Astrocyte (in vitro differentiated cells and primary cell): Measurements from ENCODE around the gene ARHGAP28. TPM values are rescaled to one million over a fixed set of nuclear protein-coding genes. Genes with fewer than 3 reads are reported as not detected.
A peak's percentile ranks its signal among the peaks of the same experiment; 100 is the strongest.

ENCODE experiments used
- DNase-seq: peaks from one replicate; pipeline ENCODE4 v3.0.0-alpha.2; 2010; ENCODE audit warnings: low read depth
- FAIRE-seq: peaks from 2 replicates; lab custom pipeline; 2011; peaks lifted over from hg19 to GRCh38; lab: Jason Lieb, UNC
- H2AFZ ChIP-seq: 2 replicates; pipeline ENCODE4 v1.6.0; 2012; ENCODE audit warnings: low read depth, low read length, inconsistent platforms
- H3K27ac ChIP-seq: 2 replicates; pipeline ENCODE4 v1.5.1; 2011; ENCODE audit warnings: low read depth, low read length, inconsistent platforms
- H3K27me3 ChIP-seq: 2 replicates; pipeline ENCODE4 v1.6.0; 2011; ENCODE audit warnings: low read length, inconsistent platforms; ENCODE audit not compliant: insufficient read depth
- H3K36me3 ChIP-seq: 2 replicates; pipeline ENCODE4 v1.5.1; 2011; ENCODE audit warnings: low read length, inconsistent platforms; ENCODE audit not compliant: insufficient read depth
- H3K4me1 ChIP-seq: 2 replicates; pipeline ENCODE4 v1.5.1; 2011; ENCODE audit warnings: low read length, inconsistent platforms; ENCODE audit not compliant: insufficient read depth
- H3K4me2 ChIP-seq: 2 replicates; pipeline ENCODE4 v1.6.0; 2012; ENCODE audit warnings: low read length, inconsistent platforms
- H3K4me3 ChIP-seq: 2 replicates; pipeline ENCODE4 v1.5.1; 2011; ENCODE audit warnings: low read depth, mild to moderate bottlenecking, low read length, inconsistent platforms; ENCODE audit not compliant: insufficient read depth
- H3K79me2 ChIP-seq: 2 replicates; pipeline ENCODE4 v1.6.0; 2012; ENCODE audit warnings: mild to moderate bottlenecking, low read length, inconsistent platforms; ENCODE audit not compliant: insufficient read depth
- H3K9ac ChIP-seq: 2 replicates; pipeline ENCODE4 v1.6.0; 2012; ENCODE audit warnings: mild to moderate bottlenecking, low read length, inconsistent platforms
- H3K9me3 ChIP-seq: 2 replicates; pipeline ENCODE4 v1.5.1; 2012; ENCODE audit warnings: low read depth, mild to moderate bottlenecking, low read length, inconsistent platforms; ENCODE audit not compliant: insufficient read depth
- H4K20me1 ChIP-seq: 2 replicates; pipeline ENCODE4 v1.6.0; 2012; ENCODE audit warnings: low read length, inconsistent platforms; ENCODE audit not compliant: insufficient read depth
- H3K27ac Mint-ChIP-seq: one replicate; pipeline ENCODE4 v1.8.0; 2021; ENCODE audit warnings: mild to moderate bottlenecking, mixed read lengths; ENCODE audit not compliant: unreplicated experiment
- H3K27me3 Mint-ChIP-seq: one replicate; pipeline ENCODE4 v1.8.0; 2021; ENCODE audit warnings: low read depth, mixed read lengths; ENCODE audit not compliant: unreplicated experiment
- H3K36me3 Mint-ChIP-seq: one replicate; pipeline ENCODE4 v1.8.0; 2021; ENCODE audit warnings: low read depth, mixed read lengths; ENCODE audit not compliant: unreplicated experiment
- H3K4me1 Mint-ChIP-seq: one replicate; pipeline ENCODE4 v1.8.0; 2021; ENCODE audit warnings: low read depth, mixed read lengths; ENCODE audit not compliant: unreplicated experiment
- H3K4me3 Mint-ChIP-seq: one replicate; pipeline ENCODE4 v1.8.0; 2021; ENCODE audit warnings: mild to moderate bottlenecking, moderate library complexity, mixed read lengths; ENCODE audit not compliant: unreplicated experiment
- H3K9me3 Mint-ChIP-seq: one replicate; pipeline ENCODE4 v1.8.0; 2021; ENCODE audit warnings: mild to moderate bottlenecking, mixed read lengths; ENCODE audit not compliant: unreplicated experiment
- CTCF ChIP-seq: IDR thresholded peaks from 2 replicates; pipeline ENCODE4 v1.5.1; 2011; ENCODE audit warnings: low read depth, mild to moderate bottlenecking, inconsistent platforms, low read length, moderate library complexity; ENCODE audit not compliant: insufficient read depth
- EZH2 ChIP-seq: IDR thresholded peaks from 2 replicates; pipeline ENCODE4 v1.6.1; 2012; ENCODE audit warnings: mild to moderate bottlenecking, low read length, inconsistent platforms; ENCODE audit not compliant: insufficient read depth
- total RNA-seq: library from RNA; stranded (reverse); gene quantifications from 2 replicates; pipeline ENCODE4 v1.2.1, GENCODE V29; 2021

ARHGAP28 gene
- total RNA-seq, 1 donor from 2014 or later: 15.5 TPM

- no peaks in the 10 kb centered on the region for H3K36me3 Mint-ChIP-seq
- H3K27me3 ChIP-seq: no peaks in the 10 kb centered on the region
- no peak overlapping the region for H3K4me3 ChIP-seq
- no peak for FAIRE-seq
- H3K4me1 Mint-ChIP-seq: peaks cover 63% of the 10 kb centered on the region
- DNase-seq: no peak
- no peaks in the 10 kb centered on the region for H3K9me3 ChIP-seq
- no peaks in the 10 kb centered on the region for H4K20me1 ChIP-seq
- peak overlapping the region; percentile 23 for H2AFZ ChIP-seq
- TF ChIP-seq EZH2 (no peak), CTCF (no peak)
- peak overlapping the region; percentile 77 for H3K9ac ChIP-seq
- peak overlapping the region; percentile 92 for H3K27ac ChIP-seq
- H3K4me1 ChIP-seq: peaks cover 28% of the 10 kb centered on the region
- H3K36me3 ChIP-seq: no peaks in the 10 kb centered on the region
- H3K4me3 Mint-ChIP-seq: no peak overlapping the region
- H3K27me3 Mint-ChIP-seq: no peaks in the 10 kb centered on the region
- no peaks in the 10 kb centered on the region for H3K79me2 ChIP-seq
- peak overlapping the region; percentile 98 for H3K27ac Mint-ChIP-seq
- peak overlapping the region; percentile 77 for H3K4me2 ChIP-seq
- peaks cover 1% of the 10 kb centered on the region for H3K9me3 Mint-ChIP-seq
These were observed 12.3 kb downstream of the ARHGAP28 start for GRCh38 chr18:6741786-6742185.

GRCh38 chr18:6743999-6744398 is 14.5 kb downstream of the ARHGAP28 start:
- Histone ChIP-seq H3K4me2 (no peak overlapping the region), H3K4me1 (peaks cover 37% of the 10 kb centered on the region), H3K79me2 (no peaks in the 10 kb centered on the region), H3K9me3 (no peaks in the 10 kb centered on the region), H3K27ac (no peak overlapping the region), H3K4me3 (no peak overlapping the region), H3K36me3 (no peaks in the 10 kb centered on the region), H3K9ac (no peak overlapping the region), H2AFZ (no peak overlapping the region), H3K27me3 (no peaks in the 10 kb centered on the region), H4K20me1 (no peaks in the 10 kb centered on the region)
- no peaks in the 10 kb centered on the region for H3K36me3 Mint-ChIP-seq
- peak overlapping the region; percentile 90 for H3K27ac Mint-ChIP-seq
- H3K4me3 Mint-ChIP-seq: peak overlapping the region; percentile 36
- peaks cover 69% of the 10 kb centered on the region for H3K4me1 Mint-ChIP-seq
- no peaks in the 10 kb centered on the region for H3K27me3 Mint-ChIP-seq
- H3K9me3 Mint-ChIP-seq: peaks cover 1% of the 10 kb centered on the region
- FAIRE-seq (no peak), DNase-seq (no peak)
- no peak for TF ChIP-seq EZH2
- no peak for TF ChIP-seq CTCF

GRCh38 chr18:6744816-6745455 is 15.4 kb downstream of the ARHGAP28 start:
- H3K4me1 Mint-ChIP-seq: peaks cover 69% of the 10 kb centered on the region
- no peaks in the 10 kb centered on the region for H3K9me3 ChIP-seq
- TF ChIP-seq CTCF (no peak), EZH2 (no peak)
- H2AFZ ChIP-seq: no peak overlapping the region
- no peak overlapping the region for H3K4me3 Mint-ChIP-seq
- H3K36me3 Mint-ChIP-seq: no peaks in the 10 kb centered on the region
- H3K36me3 ChIP-seq: no peaks in the 10 kb centered on the region
- H3K4me3 ChIP-seq: no peak overlapping the region
- DNase-seq: no peak
- peak overlapping the region; percentile 90 for H3K27ac Mint-ChIP-seq
- FAIRE-seq: no peak
- H3K9ac ChIP-seq: no peak overlapping the region
- H3K27me3 ChIP-seq: no peaks in the 10 kb centered on the region
- no peak overlapping the region for H3K4me2 ChIP-seq
- no peaks in the 10 kb centered on the region for H3K27me3 Mint-ChIP-seq
- H3K4me1 ChIP-seq: peaks cover 37% of the 10 kb centered on the region
- H3K79me2 ChIP-seq: no peaks in the 10 kb centered on the region
- H3K9me3 Mint-ChIP-seq: peaks cover 1% of the 10 kb centered on the region
- H3K27ac ChIP-seq: no peak overlapping the region
- no peaks in the 10 kb centered on the region for H4K20me1 ChIP-seq
